ENCODE results near the gene CDH24. TPM values are rescaled to one million over a fixed set of nuclear protein-coding genes. Genes with fewer than 3 reads are reported as not detected.

Gene CDH24
- total RNA-seq, 4 donors from 2014 or later, result 3.4 to 8.4 (median 5.7) TPM

GRCh38 chr14:23071244-23071920 is 14.1 kb upstream of the CDH24 start:
- TF ChIP-seq EP300 (IDR thresholded peaks at IDR 0.05) (no peak), CTCF (IDR thresholded peaks at IDR 0.05) (no peak), POLR2AphosphoS5 (IDR thresholded peaks at IDR 0.05) (no peak), POLR2A (IDR thresholded peaks at IDR 0.05) (no peak)
- H3K27ac ChIP-seq, result peak overlapping the region; percentile 87
- peak; percentile 87 to 89 for DNase-seq (ENCODE audit: low spot score in 2 of 2)
- no peaks in the 10 kb centered on the region for H3K27me3 ChIP-seq
- H3K9me3 ChIP-seq, result no peaks in the 10 kb centered on the region
- H3K4me3 ChIP-seq, result peak overlapping the region; percentile 72
- H3K4me1 ChIP-seq, result peaks cover 51% of the 10 kb centered on the region
- WGBS, result under 1% methylated on average over 14 of the region's 14 CpGs
- H3K36me3 ChIP-seq, result peaks cover 59% of the 10 kb centered on the region

GRCh38 chr14:23070262-23071129 is 13.2 kb upstream of the CDH24 start:
- peaks cover 51% of the 10 kb centered on the region for H3K4me1 ChIP-seq
- 10% methylated on average over 10 of the region's 10 CpGs for WGBS
- peak overlapping the region; percentile 72 for H3K4me3 ChIP-seq
- H3K27me3 ChIP-seq, result no peaks in the 10 kb centered on the region
- H3K36me3 ChIP-seq, result peaks cover 58% of the 10 kb centered on the region
- DNase-seq (ENCODE audit: low spot score in 2 of 2), result peak in 1 of 2 donors; percentile 35
- peak overlapping the region; percentile 3 for H3K27ac ChIP-seq
- no peaks in the 10 kb centered on the region for H3K9me3 ChIP-seq
- TF ChIP-seq POLR2A (IDR thresholded peaks at IDR 0.05) (no peak), EP300 (IDR thresholded peaks at IDR 0.05) (no peak), CTCF (IDR thresholded peaks at IDR 0.05) (no peak)

- no peak overlapping the region for H3K27ac ChIP-seq
- 89% methylated on average over 4 of the region's 4 CpGs for WGBS
- no peaks in the 10 kb centered on the region for H3K9me3 ChIP-seq
- no peak for TF ChIP-seq POLR2A (IDR thresholded peaks at IDR 0.05)
- TF ChIP-seq CTCF (IDR thresholded peaks at IDR 0.05), result no peak
- no peak for TF ChIP-seq EP300 (IDR thresholded peaks at IDR 0.05)
- no peak for TF ChIP-seq POLR2AphosphoS5 (IDR thresholded peaks at IDR 0.05)
- no peak overlapping the region for H3K4me3 ChIP-seq
- H3K36me3 ChIP-seq, result peaks cover 61% of the 10 kb centered on the region
- peak in 1 of 2 donors; percentile 45 for DNase-seq (ENCODE audit: low spot score in 2 of 2)
- peaks cover 51% of the 10 kb centered on the region for H3K4me1 ChIP-seq
- no peaks in the 10 kb centered on the region for H3K27me3 ChIP-seq
These were observed 12.1 kb upstream of the CDH24 start for GRCh38 chr14:23069413-23069806.

- TF ChIP-seq EP300 (IDR thresholded peaks at IDR 0.05) (no peak), CTCF (IDR thresholded peaks at IDR 0.05) (peak; percentile 96 to 97), POLR2A (IDR thresholded peaks at IDR 0.05) (no peak)
These were observed 11.6 kb upstream of the CDH24 start for GRCh38 chr14:23068789-23069412.

More at GRCh38 chr14:23068789-23069412, 11.6 kb upstream of the CDH24 start:
- WGBS, result 27% methylated on average over 8 of the region's 8 CpGs
- H3K36me3 ChIP-seq, result peaks cover 64% of the 10 kb centered on the region
- no peak overlapping the region for H3K4me3 ChIP-seq
- H3K27ac ChIP-seq, result no peak overlapping the region
- H3K4me1 ChIP-seq, result peaks cover 51% of the 10 kb centered on the region
- peak in 1 of 2 donors; percentile 86 for DNase-seq (ENCODE audit: low spot score in 2 of 2)
- no peaks in the 10 kb centered on the region for H3K27me3 ChIP-seq
- H3K9me3 ChIP-seq, result no peaks in the 10 kb centered on the region
